A549 (cell line): ENCODE results near the gene COA8.

ENCODE experiments used
- CTCF ChIP-seq: fragments of >200 bp; sonication (Bioruptor Twin); formaldehyde crosslinking; IDR thresholded peaks from 3 replicates; pipeline ENCODE4 v1.5.1; 2016
- FOXS1 ChIP-seq: fragments of 250-450 bp; sonication (Bioruptor Pico); IDR thresholded peaks from 2 replicates; pipeline ENCODE4 v1.5.0; 2020; ENCODE audit warnings: mild to moderate bottlenecking, moderate library complexity
- GATA3 ChIP-seq: IDR thresholded peaks from 2 replicates; pipeline ENCODE4 v1.6.1; 2012; ENCODE audit warnings: borderline replicate concordance
- NR3C1 ChIP-seq: fragments of >200 bp; sonication (Bioruptor Twin); formaldehyde crosslinking; IDR thresholded peaks from 3 replicates; pipeline ENCODE4 v1.6.1; 2017
- RAD21 ChIP-seq, 2 experiments: fragments of >200 bp in 1 of 2; sonication (Bioruptor Twin) in 1 of 2; formaldehyde crosslinking in 1 of 2; IDR thresholded peaks in 1 of 2; conservative IDR thresholded peaks in 1 of 2; 2 replicates in 1 of 2; 3 replicates in 1 of 2; pipeline ENCODE4 v1.6.1; 2012 to 2018; ENCODE audit warnings: inconsistent platforms in 1 of 2
- ZSCAN20 ChIP-seq: fragments of 250-450 bp; sonication (Bioruptor Pico); IDR thresholded peaks from 2 replicates; pipeline ENCODE4 v1.8.0; 2022; ENCODE audit warnings: mild to moderate bottlenecking, moderate library complexity

GRCh38 chr14:103536693-103537092 is 26.1 kb upstream of the COA8 start:
- TF ChIP-seq CTCF (no peak), RAD21 (conservative IDR thresholded peaks at IDR 0.05 in 1 of 2, IDR thresholded peaks at IDR 0.05 in 1 of 2) (no peak), ZSCAN20 (CRISPR knock-in tag) (no peak), GATA3 (no peak), FOXS1 (CRISPR knock-in tag) (no peak), NR3C1 (no peak)
